ENCODE data around the gene WBP1. TPM values are rescaled to one million over a fixed set of nuclear protein-coding genes. Genes with fewer than 3 reads are reported as not detected.

WBP1 gene
- polyA plus RNA-seq, 1 experiment = 56.0 TPM

DNA sequence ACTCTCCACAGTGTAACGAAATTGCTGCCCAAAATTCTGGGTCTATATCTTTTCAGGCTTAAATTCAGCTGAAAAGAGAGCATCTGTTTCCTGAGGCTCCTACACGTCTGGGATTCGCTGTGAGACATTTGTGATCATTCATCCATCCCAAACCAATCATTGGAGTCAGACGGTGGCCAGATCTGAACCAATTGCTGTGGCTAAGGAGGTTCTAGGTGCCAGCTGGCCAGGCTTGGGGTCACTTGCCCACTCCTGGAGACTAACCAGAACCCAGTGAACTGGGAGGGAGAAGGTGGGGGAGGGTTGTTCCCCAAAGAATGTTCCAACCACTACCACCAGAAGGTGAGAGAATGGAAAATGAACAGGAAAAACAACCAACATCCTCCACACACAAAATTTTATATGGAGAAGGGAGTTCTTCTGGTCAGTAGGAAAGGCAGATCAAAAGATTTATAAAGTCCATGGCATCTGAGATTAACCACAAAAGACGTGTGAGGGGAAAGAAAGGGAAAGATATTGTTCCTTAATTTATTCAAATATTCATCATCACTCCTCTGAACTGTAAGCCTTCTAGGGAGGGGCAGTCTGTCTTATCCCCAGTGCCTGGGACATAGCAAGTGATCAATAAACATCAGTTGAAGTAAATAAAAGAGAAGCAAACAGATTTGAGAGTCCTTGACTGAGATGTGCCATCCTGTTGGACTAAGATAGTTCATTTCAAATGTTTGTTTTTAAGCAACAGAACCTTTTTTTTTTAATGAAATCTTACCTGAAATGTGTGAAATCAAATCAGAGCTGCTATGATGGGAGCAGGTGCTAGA lies 13.5 kb upstream of the WBP1 start:
- DNase-seq (ENCODE audit: low read depth, low spot score) = no peak
- H3K27me3 ChIP-seq (ENCODE audit: control insufficient read depth, insufficient read depth, low read length) = peaks cover 22% of the 10 kb centered on the region
- peaks cover 11% of the 10 kb centered on the region; the same call in 1 of the 2 replicates for H3K9me3 ChIP-seq (ENCODE audit: control insufficient read depth, insufficient read depth, low read length)
- H3K27ac ChIP-seq (ENCODE audit: low read depth, low read length) = no peak overlapping the region
- ChIA-PET POLR2A (no interaction called here), CTCF (interaction anchor here (0.9 to 1.5 kb wide), 2 partner anchors 21 to 110 kb away, joined by 3 read pairs; partner anchors contain the start of gene MOGS)
- TF ChIP-seq, protein P1, sequence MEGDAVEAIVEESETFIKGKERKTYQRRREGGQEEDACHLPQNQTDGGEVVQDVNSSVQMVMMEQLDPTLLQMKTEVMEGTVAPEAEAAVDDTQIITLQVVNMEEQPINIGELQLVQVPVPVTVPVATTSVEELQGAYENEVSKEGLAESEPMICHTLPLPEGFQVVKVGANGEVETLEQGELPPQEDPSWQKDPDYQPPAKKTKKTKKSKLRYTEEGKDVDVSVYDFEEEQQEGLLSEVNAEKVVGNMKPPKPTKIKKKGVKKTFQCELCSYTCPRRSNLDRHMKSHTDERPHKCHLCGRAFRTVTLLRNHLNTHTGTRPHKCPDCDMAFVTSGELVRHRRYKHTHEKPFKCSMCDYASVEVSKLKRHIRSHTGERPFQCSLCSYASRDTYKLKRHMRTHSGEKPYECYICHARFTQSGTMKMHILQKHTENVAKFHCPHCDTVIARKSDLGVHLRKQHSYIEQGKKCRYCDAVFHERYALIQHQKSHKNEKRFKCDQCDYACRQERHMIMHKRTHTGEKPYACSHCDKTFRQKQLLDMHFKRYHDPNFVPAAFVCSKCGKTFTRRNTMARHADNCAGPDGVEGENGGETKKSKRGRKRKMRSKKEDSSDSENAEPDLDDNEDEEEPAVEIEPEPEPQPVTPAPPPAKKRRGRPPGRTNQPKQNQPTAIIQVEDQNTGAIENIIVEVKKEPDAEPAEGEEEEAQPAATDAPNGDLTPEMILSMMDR (IDR thresholded peaks at IDR 0.05; ENCODE audit: low read depth, low read length) = no peak
- no peak overlapping the region for H3K4me3 ChIP-seq (ENCODE audit: low read depth, low read length)

DNA sequence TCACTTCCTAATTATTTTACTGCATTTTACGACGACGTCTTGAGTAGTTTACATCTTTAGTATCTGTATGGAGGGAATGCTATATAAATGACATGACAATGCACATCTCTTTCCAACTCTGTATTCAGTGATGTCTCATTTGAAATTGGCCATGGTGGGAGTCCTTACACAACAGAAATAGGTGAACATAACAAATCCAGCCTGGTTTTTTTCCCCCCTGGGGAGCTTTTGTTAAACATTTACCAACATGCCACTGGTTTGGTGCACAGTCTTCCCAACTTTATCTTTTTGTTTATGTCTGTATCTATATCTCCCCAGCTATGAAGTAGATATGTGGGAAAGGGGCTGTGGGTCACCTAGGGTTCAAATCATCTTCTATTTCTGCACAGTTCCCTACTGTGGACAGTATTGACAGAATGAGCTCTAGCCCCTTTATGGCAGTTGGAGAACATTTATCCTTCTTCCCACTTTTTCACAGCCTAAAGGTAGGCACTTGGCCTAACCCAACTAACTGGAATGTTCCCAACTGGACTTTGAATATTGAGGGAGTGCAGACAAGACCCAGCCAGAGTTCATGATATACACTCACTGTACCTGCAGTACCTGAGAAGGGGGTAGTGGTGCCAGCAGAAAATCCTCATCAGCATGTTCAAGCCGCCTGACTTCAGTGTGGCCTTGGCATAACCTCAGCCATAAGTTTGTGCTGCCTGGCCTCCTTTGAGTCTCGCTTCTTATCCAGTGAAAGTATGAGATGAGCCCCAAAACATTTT lies 10.8 kb upstream of the WBP1 start:
- H3K27me3 ChIP-seq (ENCODE audit: control insufficient read depth, insufficient read depth, low read length) = peaks cover 6% of the 10 kb centered on the region
- no peaks in the 10 kb centered on the region for H3K9me3 ChIP-seq (ENCODE audit: control insufficient read depth, insufficient read depth, low read length)
- TF ChIP-seq, protein P1 (IDR thresholded peaks at IDR 0.05; ENCODE audit: low read depth, low read length) = no peak
- no peak overlapping the region for H3K4me3 ChIP-seq (ENCODE audit: low read depth, low read length)
- no peak overlapping the region for H3K27ac ChIP-seq (ENCODE audit: low read depth, low read length)
- POLR2A ChIA-PET = no interaction called here
- no peak for DNase-seq (ENCODE audit: low read depth, low spot score)
- CTCF ChIA-PET = no interaction called here

DNA sequence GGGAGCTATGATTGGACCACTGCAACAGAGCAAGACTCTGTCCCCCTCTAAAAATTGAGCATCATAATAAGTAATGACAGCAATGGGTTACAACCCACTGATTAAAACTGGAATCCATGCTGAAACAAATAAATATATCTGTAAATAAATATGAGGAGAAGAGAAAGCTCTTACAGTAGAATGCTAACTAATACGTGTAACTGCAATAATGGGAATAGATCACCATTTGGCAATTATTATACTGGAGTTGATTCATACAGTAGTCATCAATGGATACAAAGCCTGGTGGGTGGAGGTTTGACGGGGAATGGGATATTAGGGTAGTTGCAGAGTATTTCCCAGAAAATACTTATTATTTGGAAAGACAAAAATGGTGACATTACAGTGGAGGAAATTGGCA lies 9.5 kb upstream of the WBP1 start:
- no peak for DNase-seq (ENCODE audit: low read depth, low spot score)
- Histone ChIP-seq H3K27me3 (ENCODE audit: control insufficient read depth, insufficient read depth, low read length) (peaks cover 6% of the 10 kb centered on the region), H3K27ac (ENCODE audit: low read depth, low read length) (no peak overlapping the region), H3K9me3 (ENCODE audit: control insufficient read depth, insufficient read depth, low read length) (no peaks in the 10 kb centered on the region), H3K4me3 (ENCODE audit: low read depth, low read length) (no peak overlapping the region)
- ChIA-PET CTCF (no interaction called here), POLR2A (no interaction called here)
- TF ChIP-seq, protein P1 (IDR thresholded peaks at IDR 0.05; ENCODE audit: low read depth, low read length) = no peak

DNA sequence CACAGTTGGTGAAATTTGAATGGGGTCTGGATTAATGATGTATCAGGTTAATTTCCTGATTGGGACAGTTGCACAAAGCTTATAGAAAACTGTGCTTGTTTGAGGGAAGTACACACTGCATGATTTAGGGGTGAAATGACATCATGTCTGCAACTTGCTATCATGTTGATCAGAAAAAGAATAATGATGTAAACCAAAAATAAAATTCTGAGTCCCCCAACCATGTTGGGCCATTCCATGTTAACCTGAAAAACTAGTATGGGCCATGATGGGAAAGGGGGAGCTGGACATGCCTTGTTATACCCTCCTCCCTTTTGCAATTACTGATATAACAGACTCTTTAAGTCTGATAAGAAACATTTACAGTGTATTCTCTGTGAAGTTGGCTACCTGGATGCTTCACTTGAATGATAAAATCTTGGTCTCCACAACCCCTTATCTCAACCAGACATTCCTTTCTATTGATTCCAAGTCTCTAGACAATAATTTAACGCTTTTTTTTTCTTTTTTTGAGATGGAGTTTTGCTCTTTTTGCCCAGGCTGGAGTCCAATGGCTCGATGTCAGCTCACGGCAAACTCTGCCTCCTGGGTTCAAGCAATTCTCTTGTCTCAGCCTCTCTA lies 7.6 kb upstream of the WBP1 start:
- H3K27me3 ChIP-seq (ENCODE audit: control insufficient read depth, insufficient read depth, low read length) = no peaks in the 10 kb centered on the region
- no peak for DNase-seq (ENCODE audit: low read depth, low spot score)
- H3K4me3 ChIP-seq (ENCODE audit: low read depth, low read length) = no peak overlapping the region
- CTCF ChIA-PET = interaction anchor here (1.2 kb wide), 1 partner anchor 14 kb away, joined by 3 read pairs; the partner anchor contains the start of gene MOGS
- POLR2A ChIA-PET = no interaction called here
- TF ChIP-seq, protein P1 (IDR thresholded peaks at IDR 0.05; ENCODE audit: low read depth, low read length) = no peak
- no peaks in the 10 kb centered on the region for H3K9me3 ChIP-seq (ENCODE audit: control insufficient read depth, insufficient read depth, low read length)
- no peak overlapping the region for H3K27ac ChIP-seq (ENCODE audit: low read depth, low read length)
